Measurements from ENCODE around the gene ZC3H4. TPM values are rescaled to one million over a fixed set of nuclear protein-coding genes. Genes with fewer than 3 reads are reported as not detected.
"Not testable (repeated sequence)": the region's sequence is repeated elsewhere in the genome, so short reads cannot be mapped to it uniquely, and the experiment has no call there.

The ZC3H4 gene
- total RNA-seq, 4 donors from 2014 or later, result 19.1 to 36.7 (median 31.3) TPM

DNA sequence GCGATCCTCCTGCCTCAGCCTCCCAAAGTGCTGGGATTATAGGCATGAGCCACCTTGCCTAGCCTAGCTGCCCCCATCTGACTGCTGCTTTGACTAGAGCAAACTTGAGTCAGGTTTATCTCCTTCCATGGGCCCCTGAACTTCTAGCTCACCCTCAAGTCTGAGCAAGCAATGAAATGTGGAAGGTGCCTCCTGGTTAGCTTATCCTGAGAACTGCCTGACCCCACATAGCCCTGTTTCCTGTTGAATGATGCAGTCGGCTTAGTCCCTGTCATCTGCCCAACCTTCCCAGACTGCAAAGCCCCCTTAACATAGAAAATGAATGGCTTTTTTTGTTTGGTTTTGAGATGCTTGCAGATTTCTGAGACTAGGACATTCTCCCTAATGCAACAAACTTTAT is 56.2 kb downstream of the ZC3H4 start:
- intact Hi-C loops (cut with DNase I), result no loop called here

DNA sequence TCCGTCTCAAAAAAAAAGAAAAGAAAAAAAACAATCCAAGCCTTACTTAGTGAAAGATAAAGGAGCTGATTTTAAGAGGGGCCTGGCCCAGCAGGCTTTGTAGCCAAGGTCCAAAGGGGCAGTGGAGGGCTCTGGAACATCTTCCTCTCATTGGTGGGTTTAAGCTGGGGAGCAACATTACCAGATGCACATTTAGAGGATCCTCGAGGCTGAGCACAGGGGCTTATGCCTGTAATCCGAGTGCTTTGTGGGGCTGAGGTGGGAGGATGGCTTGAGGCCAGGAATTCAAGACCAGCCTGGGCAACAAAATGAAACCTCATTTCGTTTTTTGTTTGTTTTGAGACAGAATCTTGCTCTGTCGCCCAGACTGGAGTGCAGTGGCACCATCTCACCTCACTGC is 57.2 kb downstream of the ZC3H4 start:
- DNase-seq, result peak; percentile 38 to 41
- Histone ChIP-seq H3K36me3 (no peaks in the 10 kb centered on the region), H3K27ac (no peak overlapping the region), H3K4me1 (no peaks in the 10 kb centered on the region), H3K4me3 (replicated peaks in 1 of 3) (no peak overlapping the region), H3K27me3 (no peaks in the 10 kb centered on the region), H3K9me3 (no peaks in the 10 kb centered on the region)
- TF ChIP-seq, protein P1, sequence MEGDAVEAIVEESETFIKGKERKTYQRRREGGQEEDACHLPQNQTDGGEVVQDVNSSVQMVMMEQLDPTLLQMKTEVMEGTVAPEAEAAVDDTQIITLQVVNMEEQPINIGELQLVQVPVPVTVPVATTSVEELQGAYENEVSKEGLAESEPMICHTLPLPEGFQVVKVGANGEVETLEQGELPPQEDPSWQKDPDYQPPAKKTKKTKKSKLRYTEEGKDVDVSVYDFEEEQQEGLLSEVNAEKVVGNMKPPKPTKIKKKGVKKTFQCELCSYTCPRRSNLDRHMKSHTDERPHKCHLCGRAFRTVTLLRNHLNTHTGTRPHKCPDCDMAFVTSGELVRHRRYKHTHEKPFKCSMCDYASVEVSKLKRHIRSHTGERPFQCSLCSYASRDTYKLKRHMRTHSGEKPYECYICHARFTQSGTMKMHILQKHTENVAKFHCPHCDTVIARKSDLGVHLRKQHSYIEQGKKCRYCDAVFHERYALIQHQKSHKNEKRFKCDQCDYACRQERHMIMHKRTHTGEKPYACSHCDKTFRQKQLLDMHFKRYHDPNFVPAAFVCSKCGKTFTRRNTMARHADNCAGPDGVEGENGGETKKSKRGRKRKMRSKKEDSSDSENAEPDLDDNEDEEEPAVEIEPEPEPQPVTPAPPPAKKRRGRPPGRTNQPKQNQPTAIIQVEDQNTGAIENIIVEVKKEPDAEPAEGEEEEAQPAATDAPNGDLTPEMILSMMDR (IDR thresholded peaks at IDR 0.05), result no peak
- TF ChIP-seq POLR2A (IDR thresholded peaks at IDR 0.05), result no peak
- WGBS, 2 donors, result 27 to 49% methylated on average over 5 of the region's 5 CpGs
- intact Hi-C loops (cut with DNase I), result no loop called here

More for the DNA sequence above, 56.2 kb downstream of the ZC3H4 start:
- H3K27me3 ChIP-seq, result no peaks in the 10 kb centered on the region
- 77 to 88% methylated on average over 2 of the region's 2 CpGs for WGBS, 2 donors
- H3K9me3 ChIP-seq, result no peaks in the 10 kb centered on the region
- H3K36me3 ChIP-seq, result no peaks in the 10 kb centered on the region
- no peak overlapping the region for H3K4me3 ChIP-seq (replicated peaks in 1 of 3)
- TF ChIP-seq POLR2A (IDR thresholded peaks at IDR 0.05), result no peak
- TF ChIP-seq, protein P1 (IDR thresholded peaks at IDR 0.05), result no peak
- H3K27ac ChIP-seq, result no peak overlapping the region
- no peak for DNase-seq
- H3K4me1 ChIP-seq, result no peaks in the 10 kb centered on the region

DNA sequence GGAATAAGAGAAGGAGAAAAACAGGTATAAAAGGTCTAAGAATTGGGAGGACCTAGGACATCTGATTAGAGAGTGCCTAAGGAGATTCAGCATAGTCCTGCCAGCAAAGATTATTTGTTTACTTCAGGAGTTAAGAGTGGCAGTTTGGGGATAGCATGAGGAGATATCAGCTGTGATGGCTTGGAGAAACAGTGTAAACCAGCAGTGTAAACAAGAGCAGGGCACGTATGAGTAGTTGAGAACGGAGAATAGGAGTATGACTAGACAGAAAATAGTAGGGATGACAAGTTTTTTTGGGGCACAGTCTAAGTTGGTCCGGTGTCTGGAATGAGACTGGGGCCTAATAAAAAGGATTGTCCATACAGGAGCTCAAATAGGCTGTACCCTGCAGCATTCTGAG is 63.0 kb downstream of the ZC3H4 start:
- H3K4me3 ChIP-seq (replicated peaks in 1 of 3); H3K27me3 ChIP-seq; intact Hi-C loops (cut with DNase I); H3K36me3 ChIP-seq; DNase-seq; H3K9me3 ChIP-seq; H3K27ac ChIP-seq: not testable (repeated sequence)
- 73 to 89% methylated on average over 3 of the region's 3 CpGs for WGBS, 2 donors
- H3K4me1 ChIP-seq, result peaks cover 8 to 14% of the 10 kb centered on the region in 2 donors

- 31 to 33% methylated on average over 9 of the region's 9 CpGs for whole genome bisulfite sequencing, 2 donors
- H3K4me3 ChIP-seq (replicated peaks in 1 of 3), result no peak overlapping the region
- H3K27ac ChIP-seq, result peak overlapping the region in 2 of 3 donors; percentile 13 to 33
- DNase-seq, result peak; percentile 29 to 36
- H3K9me3 ChIP-seq, result no peaks in the 10 kb centered on the region
- no peaks in the 10 kb centered on the region for H3K27me3 ChIP-seq
- no peaks in the 10 kb centered on the region for H3K36me3 ChIP-seq
- peaks cover 8 to 14% of the 10 kb centered on the region in 2 donors for H3K4me1 ChIP-seq
- intact Hi-C loops (cut with DNase I), result no loop called here
- no peak for TF ChIP-seq POLR2A (IDR thresholded peaks at IDR 0.05)
- TF ChIP-seq, protein P1 (IDR thresholded peaks at IDR 0.05), result no peak
Observed at GRCh38 chr19:47049307-47049700, 64.3 kb downstream of the ZC3H4 start.

GRCh38 chr19:47047763-47048405 is 65.7 kb downstream of the ZC3H4 start:
- Histone ChIP-seq H3K4me3 (replicated peaks in 1 of 3) (peak overlapping the region; percentile 91 to 98 (median 92)), H3K27me3 (no peaks in the 10 kb centered on the region), H3K36me3 (no peaks in the 10 kb centered on the region), H3K27ac (peak overlapping the region in 2 of 3 donors; percentile 68 to 69), H3K9me3 (no peaks in the 10 kb centered on the region), H3K4me1 (peaks cover 8 to 14% of the 10 kb centered on the region in 2 donors)
- TF ChIP-seq, protein P1 (IDR thresholded peaks at IDR 0.05), result no peak
- peak in 1 of 2 donors; percentile 34 for TF ChIP-seq POLR2A (IDR thresholded peaks at IDR 0.05)
- WGBS, 2 donors, result 6% methylated on average over 25 to 29 of the region's 42 CpGs
- intact Hi-C loops (cut with DNase I), result no loop called here
- DNase-seq, result peak; percentile 72 to 75

Measured in thyroid gland (tissue), 4 donors.